Subcutaneous abdominal adipose tissue (tissue), 5 donors: ENCODE measurements around the gene TTN.

ENCODE experiments used
- H3K27ac ChIP-seq: one replicate; pipeline ENCODE4 v1.7.0; 2013; ENCODE audit warnings: low read depth, mild to moderate bottlenecking, inconsistent platforms, low read length, moderate library complexity
- H3K27me3 ChIP-seq, 5 donors: one replicate each; pipeline ENCODE4 v1.7.0; 2013; ENCODE audit warnings: low read length in 5 of 5, inconsistent platforms in 1 of 5; ENCODE audit not compliant: control insufficient read depth in 5 of 5, insufficient read depth in 4 of 5
- H3K36me3 ChIP-seq, 5 donors: one replicate each; pipeline ENCODE4 v1.7.0; 2013; ENCODE audit warnings: low read length in 5 of 5; ENCODE audit not compliant: control insufficient read depth in 5 of 5, insufficient read depth in 5 of 5
- H3K4me1 ChIP-seq, 5 donors: one replicate each; pipeline ENCODE4 v1.7.0; 2013; ENCODE audit warnings: low read length in 5 of 5, mild to moderate bottlenecking in 3 of 5, moderate library complexity in 1 of 5; ENCODE audit not compliant: control insufficient read depth in 5 of 5, insufficient read depth in 5 of 5
- H3K4me3 ChIP-seq, 5 donors: one replicate each; pipeline ENCODE4 v1.7.0; 2013; ENCODE audit warnings: low read length in 5 of 5, low read depth in 1 of 5
- H3K9ac ChIP-seq, 5 donors: one replicate each; pipeline ENCODE4 v1.7.0; 2013; ENCODE audit warnings: low read length in 5 of 5, mild to moderate bottlenecking in 4 of 5, moderate library complexity in 3 of 5
- H3K9me3 ChIP-seq, 5 donors: one replicate each; pipeline ENCODE4 v1.7.0; 2013; ENCODE audit warnings: low read length in 5 of 5; ENCODE audit not compliant: control insufficient read depth in 5 of 5
- donor health status: healthy.
- donor health status: healthy.
- donor health status: healthy.
- donor health status: healthy.
- donor health status: healthy.

Gene TTN

GRCh38 chr2:178787934-178788333 is 19.3 kb downstream of the TTN start:
- no peaks in the 10 kb centered on the region for H3K27me3 ChIP-seq
- H3K36me3 ChIP-seq = peaks cover 0 to 8% (median 2%) of the 10 kb centered on the region in 5 donors
- no peak overlapping the region for H3K9ac ChIP-seq
- no peaks in the 10 kb centered on the region for H3K4me1 ChIP-seq
- no peak overlapping the region for H3K27ac ChIP-seq
- H3K4me3 ChIP-seq = no peak overlapping the region
- no peaks in the 10 kb centered on the region for H3K9me3 ChIP-seq

DNA sequence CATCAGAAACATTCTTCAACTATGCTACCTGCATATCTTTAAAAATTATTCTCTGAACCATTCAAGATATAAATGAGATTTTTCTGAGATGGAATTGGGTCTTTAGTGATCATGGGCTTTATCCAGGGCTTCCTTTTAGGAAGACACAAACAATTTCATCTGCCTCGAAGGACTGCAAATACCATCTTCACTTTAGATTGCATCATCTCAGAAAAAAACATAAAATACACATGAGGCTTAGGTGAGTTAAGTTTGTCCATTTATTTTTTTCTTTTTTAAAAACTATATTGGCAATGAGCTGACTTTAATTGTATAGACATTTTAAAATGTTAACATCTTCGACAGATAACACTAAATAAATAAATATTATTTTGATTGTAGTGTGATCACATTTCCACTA is 20.1 kb downstream of the TTN start:
- Histone ChIP-seq H3K4me3 (no peak overlapping the region), H3K9me3 (no peaks in the 10 kb centered on the region), H3K9ac (no peak overlapping the region), H3K4me1 (no peaks in the 10 kb centered on the region), H3K27ac (no peak overlapping the region), H3K36me3 (peaks cover 0 to 8% (median 2%) of the 10 kb centered on the region in 5 donors), H3K27me3 (no peaks in the 10 kb centered on the region)

DNA sequence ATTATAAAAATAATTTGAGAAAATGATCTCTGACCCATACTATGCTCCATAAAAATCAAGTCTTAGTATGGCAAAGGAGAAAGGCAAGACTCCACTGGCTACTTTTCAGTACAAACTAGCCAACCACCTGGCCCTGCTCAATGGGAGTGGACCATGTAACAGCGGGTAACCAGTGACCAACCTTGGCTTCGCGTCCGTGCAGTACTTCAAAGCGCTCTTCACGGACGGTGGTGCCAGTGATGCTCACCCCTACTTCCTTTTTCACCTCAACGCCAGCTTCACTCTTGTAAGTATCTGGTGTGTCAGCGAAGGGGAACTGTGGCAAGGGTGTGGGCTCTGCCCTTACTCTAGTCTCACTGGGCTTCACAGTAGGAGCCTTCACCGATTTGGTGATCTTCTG is 23.3 kb downstream of the TTN start:
- Histone ChIP-seq H3K27me3 (no peaks in the 10 kb centered on the region), H3K9ac (no peak overlapping the region), H3K36me3 (peaks cover 0 to 9% (median 0%) of the 10 kb centered on the region in 5 donors), H3K4me3 (no peak overlapping the region), H3K4me1 (no peaks in the 10 kb centered on the region), H3K27ac (no peak overlapping the region), H3K9me3 (no peaks in the 10 kb centered on the region)

DNA sequence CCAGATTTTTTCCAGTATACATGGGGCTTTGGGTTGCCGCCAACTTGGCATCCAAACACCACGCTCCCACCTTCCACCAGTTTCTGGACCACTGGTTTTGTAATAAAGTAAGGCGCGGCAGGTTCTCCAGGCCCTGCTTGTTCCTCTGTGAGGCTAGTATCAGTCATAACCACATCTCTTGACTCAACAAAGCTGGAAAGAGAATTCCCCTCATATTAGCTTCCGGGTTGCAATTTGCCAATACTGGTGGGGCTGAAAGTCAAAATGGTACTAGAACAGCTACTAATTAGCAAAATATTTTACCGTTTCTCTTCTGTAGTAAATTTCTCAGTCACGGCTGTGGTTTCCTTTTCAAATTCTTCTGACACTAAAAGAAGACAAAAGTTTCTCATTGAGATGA is 25.0 kb downstream of the TTN start:
- Histone ChIP-seq H3K4me3 (no peak overlapping the region), H3K9me3 (no peaks in the 10 kb centered on the region), H3K27me3 (no peaks in the 10 kb centered on the region), H3K27ac (no peak overlapping the region), H3K9ac (no peak overlapping the region), H3K36me3 (peaks cover 0 to 9% (median 2%) of the 10 kb centered on the region in 5 donors), H3K4me1 (no peaks in the 10 kb centered on the region)

DNA sequence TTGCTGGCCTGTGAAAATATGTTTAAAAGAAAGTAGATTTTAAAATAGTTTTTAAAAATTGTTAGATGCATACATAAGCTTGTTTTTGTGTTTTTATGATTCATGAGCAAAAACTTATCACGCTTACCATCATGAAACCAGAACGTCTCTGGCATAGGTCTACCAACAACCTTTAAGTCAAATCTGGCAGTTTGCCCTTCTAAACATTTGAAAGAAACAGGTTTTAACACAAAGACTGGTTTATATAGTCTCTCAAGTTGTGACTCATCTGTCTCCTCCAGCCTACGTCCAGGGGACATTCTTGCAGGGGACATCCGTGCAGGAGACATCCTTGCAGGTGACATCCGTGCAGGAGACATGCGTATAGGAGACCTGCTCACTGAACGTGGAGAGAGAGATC is 29.6 kb downstream of the TTN start:
- Histone ChIP-seq H3K9me3 (no peaks in the 10 kb centered on the region), H3K36me3 (peaks cover 0 to 12% (median 3%) of the 10 kb centered on the region in 5 donors), H3K4me1 (no peaks in the 10 kb centered on the region), H3K9ac (no peak overlapping the region), H3K27ac (no peak overlapping the region), H3K4me3 (no peak overlapping the region), H3K27me3 (no peaks in the 10 kb centered on the region)

GRCh38 chr2:178776751-178777150 is 30.5 kb downstream of the TTN start:
- Histone ChIP-seq H3K27ac (no peak overlapping the region), H3K9ac (no peak overlapping the region), H3K4me3 (no peak overlapping the region), H3K36me3 (peaks cover 0 to 11% (median 3%) of the 10 kb centered on the region in 5 donors), H3K27me3 (no peaks in the 10 kb centered on the region), H3K9me3 (no peaks in the 10 kb centered on the region), H3K4me1 (no peaks in the 10 kb centered on the region)

DNA sequence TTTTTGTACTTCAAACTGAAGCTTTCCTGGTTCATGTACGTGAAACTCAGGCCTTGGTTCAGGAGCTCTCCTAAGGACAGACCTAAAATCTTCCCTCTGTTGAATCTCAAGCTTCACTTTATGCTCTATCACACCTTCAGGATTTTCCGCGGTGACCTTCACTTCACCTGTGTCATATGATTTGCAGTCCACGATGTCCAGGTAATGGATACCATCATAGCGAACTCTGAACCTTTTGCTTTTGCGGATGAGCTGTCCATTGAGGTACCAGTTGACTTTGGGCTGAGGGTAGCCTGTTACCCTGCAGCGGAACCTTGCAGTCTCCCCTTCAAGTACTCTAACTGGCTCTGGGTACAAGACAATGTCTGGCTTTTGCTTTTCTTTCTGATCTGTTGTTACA is 31.2 kb downstream of the TTN start:
- H3K4me1 ChIP-seq = no peaks in the 10 kb centered on the region
- no peak overlapping the region for H3K4me3 ChIP-seq
- H3K27ac ChIP-seq = no peak overlapping the region
- peaks cover 0 to 13% (median 3%) of the 10 kb centered on the region in 5 donors for H3K36me3 ChIP-seq
- no peaks in the 10 kb centered on the region for H3K27me3 ChIP-seq
- H3K9me3 ChIP-seq = no peaks in the 10 kb centered on the region
- no peak overlapping the region for H3K9ac ChIP-seq

GRCh38 chr2:178770518-178770917 is 36.7 kb downstream of the TTN start:
- no peak overlapping the region for H3K27ac ChIP-seq
- H3K4me3 ChIP-seq = no peak overlapping the region
- no peaks in the 10 kb centered on the region for H3K9me3 ChIP-seq
- H3K4me1 ChIP-seq = no peaks in the 10 kb centered on the region
- peaks cover 0 to 24% (median 0%) of the 10 kb centered on the region in 5 donors for H3K36me3 ChIP-seq
- no peak overlapping the region for H3K9ac ChIP-seq
- H3K27me3 ChIP-seq = no peaks in the 10 kb centered on the region

GRCh38 chr2:178767094-178768060 is 39.8 kb downstream of the TTN start:
- Histone ChIP-seq H3K9ac (no peak overlapping the region), H3K4me3 (no peak overlapping the region), H3K27ac (no peak overlapping the region), H3K27me3 (no peaks in the 10 kb centered on the region), H3K36me3 (peaks cover 0 to 24% (median 0%) of the 10 kb centered on the region in 5 donors), H3K9me3 (no peaks in the 10 kb centered on the region), H3K4me1 (no peaks in the 10 kb centered on the region)

GRCh38 chr2:178764097-178764496 is 43.1 kb downstream of the TTN start:
- H3K27ac ChIP-seq = no peak overlapping the region
- H3K27me3 ChIP-seq = no peaks in the 10 kb centered on the region
- no peak overlapping the region for H3K9ac ChIP-seq
- no peaks in the 10 kb centered on the region for H3K9me3 ChIP-seq
- H3K4me3 ChIP-seq = no peak overlapping the region
- peaks cover 0 to 10% (median 0%) of the 10 kb centered on the region in 5 donors for H3K36me3 ChIP-seq
- H3K4me1 ChIP-seq = no peaks in the 10 kb centered on the region
